HG03442 (cell line): ENCODE measurements around the gene IGSF21.

Source experiments
- ATAC-seq: cut with Tn5 transposase; IDR thresholded peaks from one replicate; pipeline ENCODE4 v1.9.1; 2021; ENCODE audit warnings: mild to moderate bottlenecking, moderate library complexity; ENCODE audit not compliant: unreplicated experiment

The IGSF21 gene

GRCh38 chr1:18288722-18289121 lies 181.1 kb downstream of the IGSF21 start:
- no peak for ATAC-seq

DNA sequence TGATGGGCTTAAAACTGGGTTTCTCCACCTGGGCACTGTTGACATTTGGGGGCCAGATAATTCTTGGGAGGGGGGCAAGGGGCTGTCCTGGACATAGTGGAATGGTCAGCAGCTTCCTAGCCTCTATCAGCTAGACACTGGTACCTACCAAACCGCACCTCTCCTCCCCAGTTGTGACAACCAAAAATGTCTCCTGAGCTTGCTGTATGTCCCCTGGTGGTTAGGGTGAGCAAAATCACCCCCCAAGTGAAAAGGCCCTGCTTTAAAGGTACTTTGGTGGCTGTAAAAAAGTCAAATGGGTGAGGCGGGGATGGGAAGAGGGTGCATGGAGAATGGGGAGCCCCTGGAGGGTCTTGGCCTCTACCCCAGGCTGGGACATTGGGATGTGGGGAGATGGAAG lies 182.0 kb downstream of the IGSF21 start:
- no peak for ATAC-seq

DNA sequence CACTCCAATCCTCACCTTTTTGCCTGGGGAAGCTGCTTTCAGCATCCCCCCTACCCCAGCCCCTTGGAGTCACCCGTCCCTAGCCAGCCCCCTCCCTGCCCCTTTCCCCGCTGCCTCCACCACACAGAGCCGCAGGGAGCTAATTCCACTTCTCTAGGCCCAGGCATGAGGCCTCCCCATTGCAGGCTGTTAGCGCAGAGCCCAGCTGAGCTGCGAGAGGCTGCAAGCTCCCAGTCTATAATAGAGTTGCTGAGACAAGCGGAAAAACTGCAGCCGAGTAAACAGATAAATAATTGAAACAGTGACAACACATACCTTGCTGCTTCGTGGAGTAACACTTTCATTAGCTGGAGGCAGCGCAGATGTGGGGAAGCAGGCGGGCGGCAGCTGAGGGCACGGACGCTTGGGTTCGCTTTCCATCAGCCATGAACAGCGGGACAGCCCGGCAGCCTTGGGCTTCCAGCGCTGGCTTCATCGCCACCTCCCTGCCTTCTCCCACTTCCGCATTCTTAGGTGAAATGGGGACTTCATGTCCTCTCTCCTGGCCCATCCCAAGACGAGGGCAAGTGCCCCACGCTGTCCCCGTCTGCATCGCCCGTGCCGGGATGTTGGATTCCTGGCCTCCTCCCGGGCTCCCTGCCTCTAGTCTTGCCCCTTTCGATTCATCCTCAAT lies 183.3 kb downstream of the IGSF21 start:
- no peak for ATAC-seq

DNA sequence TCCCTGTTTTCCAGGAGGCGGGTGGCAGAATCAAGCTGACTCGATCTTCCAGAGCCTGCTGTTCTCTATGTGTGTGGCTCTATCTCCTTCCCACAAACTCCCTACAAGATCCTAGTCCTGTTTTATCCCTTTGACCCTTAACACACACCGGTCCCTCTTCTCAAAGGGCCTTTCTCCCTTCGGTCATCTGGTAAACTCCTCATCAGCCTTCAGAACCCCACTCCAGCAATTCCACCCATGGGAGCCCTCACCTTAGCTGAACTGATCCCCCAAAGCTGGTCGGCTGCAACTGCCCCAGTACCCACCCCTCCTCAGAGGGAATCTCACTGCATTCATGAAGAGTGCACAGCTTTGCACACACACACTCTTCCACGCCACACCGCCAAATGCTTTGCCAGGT lies 184.9 kb downstream of the IGSF21 start:
- ATAC-seq, result no peak

DNA sequence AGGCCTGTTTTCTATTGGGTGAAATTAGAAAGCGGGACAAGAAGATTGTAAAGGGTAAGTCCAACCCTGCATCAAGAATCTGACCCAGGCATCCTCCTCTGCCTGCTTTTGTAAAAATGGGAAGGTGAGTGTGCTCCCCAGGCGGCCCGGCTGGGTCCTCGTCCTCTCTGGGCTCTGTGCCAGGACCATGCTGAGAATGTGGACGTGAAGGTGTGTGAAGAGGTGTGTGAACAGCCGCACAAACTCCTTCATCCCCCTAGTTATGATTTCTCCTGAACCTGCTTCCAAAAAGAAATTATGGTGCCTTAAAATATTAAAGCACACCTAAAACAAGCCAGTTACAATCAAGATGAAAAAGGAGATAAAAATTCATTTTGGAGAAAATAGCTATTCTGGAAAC lies 185.7 kb downstream of the IGSF21 start:
- no peak for ATAC-seq

DNA sequence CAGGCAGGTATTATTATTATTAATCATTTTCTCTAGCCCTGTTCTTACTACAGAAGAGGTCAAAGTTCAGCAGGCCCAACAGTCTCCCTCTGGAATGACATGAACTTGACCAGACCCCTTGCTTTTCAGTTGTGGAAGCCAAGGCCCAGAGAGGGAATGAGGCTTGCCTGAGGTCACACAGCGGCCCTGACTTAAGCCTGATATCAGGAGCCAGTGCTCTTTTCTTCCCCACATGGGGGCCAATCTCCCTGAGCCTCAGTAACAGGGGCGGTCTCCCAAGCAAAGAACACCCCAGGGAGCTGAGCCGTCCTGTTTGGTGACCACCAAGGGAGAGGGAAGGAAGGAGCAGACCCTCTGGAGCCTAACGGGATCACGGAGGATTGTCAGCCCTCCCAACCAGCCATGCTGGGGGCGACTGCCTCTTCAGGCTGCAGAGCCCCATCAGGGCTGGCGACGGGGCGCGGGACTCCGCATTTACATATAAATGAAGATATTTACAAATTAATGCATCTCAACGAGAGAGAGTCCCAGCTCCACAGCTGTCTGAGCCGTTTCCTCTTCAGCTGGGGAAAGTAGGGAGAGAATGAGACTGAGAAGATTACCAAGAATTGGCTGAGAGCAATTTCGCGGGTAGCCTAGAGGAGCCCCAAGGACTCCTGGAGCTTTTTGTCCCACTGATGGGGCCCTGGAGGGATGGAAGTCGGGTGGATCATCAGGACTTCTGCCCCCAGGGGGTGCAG lies 187.0 kb downstream of the IGSF21 start:
- no peak for ATAC-seq

GRCh38 chr1:18297896-18298648 lies 190.5 kb downstream of the IGSF21 start:
- ATAC-seq, result no peak

- ATAC-seq, result no peak
Measured at GRCh38 chr1:18299441-18300338, 192.1 kb downstream of the IGSF21 start.

DNA sequence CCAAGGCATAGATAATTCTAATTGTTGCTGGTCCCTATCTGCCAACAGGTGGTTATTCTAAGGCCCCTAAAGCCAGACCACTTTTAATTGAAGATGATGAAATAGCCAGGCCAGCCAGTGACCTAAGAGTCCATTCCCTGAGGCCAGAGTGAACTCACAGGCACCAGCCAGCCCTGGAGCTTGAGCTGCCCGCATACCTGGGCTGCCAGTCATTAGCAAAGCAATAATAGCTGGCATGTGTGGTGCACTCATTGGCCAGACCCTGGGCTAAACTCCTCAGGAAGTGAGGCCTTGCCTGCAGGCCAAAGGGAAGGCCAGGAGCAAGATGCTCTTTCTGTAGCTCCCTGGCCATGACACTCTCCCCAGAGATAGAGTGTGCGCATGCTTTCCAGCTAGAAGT lies 192.8 kb downstream of the IGSF21 start:
- ATAC-seq, result no peak

DNA sequence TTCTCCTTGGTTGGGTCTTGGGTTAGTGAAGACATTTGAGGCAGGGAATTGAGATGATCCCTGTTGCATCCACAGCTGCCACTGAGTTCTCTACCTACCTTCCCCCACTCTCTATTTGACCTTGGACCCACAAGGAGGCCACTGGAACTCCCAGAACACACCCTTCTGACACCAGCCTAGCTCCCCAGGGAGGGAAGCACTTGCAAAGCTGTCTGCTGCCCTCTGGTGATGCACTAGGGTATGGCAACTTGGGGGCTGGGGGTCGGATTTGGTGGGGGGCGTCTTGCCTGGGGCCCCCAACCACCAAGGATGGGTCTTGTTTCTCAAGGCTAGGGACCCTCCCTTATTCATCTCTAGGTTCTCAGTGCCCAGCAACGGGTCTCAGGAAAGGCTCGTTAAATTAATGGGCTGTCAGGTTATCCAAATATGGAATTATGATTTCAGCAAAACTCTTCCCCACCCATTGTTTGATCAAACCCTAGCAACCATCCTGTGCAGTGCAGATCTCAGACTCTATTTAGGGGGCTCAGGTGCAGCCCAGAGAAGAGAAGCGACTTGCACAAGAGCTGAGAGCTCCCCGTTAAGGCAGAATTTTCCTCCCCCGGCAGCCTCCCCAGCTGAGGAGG lies 195.3 kb downstream of the IGSF21 start:
- ATAC-seq, result no peak

- no peak for ATAC-seq
Measured at GRCh38 chr1:18304151-18304869, 196.7 kb downstream of the IGSF21 start.

DNA sequence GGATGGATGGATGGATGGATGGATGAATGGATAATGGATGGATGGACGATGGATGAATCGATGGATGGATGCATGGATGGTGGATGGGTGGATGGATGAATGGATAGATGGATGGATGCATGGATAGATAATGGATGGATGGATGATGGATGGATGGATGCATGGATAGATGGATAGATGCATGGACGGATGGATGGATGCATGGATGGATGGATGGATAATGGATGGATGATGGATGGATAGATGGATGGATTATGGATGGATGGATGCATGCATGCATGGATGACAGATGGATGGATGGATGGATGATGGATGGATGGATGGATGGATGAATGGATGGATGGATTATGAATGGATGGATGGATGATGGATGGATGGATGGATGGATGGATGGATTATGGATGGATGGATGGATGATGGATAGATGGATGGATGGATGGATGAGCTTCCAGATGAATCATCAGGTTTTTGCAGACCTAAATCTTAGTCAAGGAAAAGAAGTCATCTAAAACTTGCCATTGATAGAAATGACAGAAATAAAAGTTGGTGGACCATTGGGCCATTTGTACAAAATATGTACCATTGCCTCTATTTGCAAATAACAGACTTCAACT lies 197.7 kb downstream of the IGSF21 start:
- no peak for ATAC-seq

GRCh38 chr1:18307329-18307898 lies 199.8 kb downstream of the IGSF21 start:
- ATAC-seq, result no peak

- no peak for ATAC-seq
Measured at GRCh38 chr1:18309552-18310155, 202.1 kb downstream of the IGSF21 start.

DNA sequence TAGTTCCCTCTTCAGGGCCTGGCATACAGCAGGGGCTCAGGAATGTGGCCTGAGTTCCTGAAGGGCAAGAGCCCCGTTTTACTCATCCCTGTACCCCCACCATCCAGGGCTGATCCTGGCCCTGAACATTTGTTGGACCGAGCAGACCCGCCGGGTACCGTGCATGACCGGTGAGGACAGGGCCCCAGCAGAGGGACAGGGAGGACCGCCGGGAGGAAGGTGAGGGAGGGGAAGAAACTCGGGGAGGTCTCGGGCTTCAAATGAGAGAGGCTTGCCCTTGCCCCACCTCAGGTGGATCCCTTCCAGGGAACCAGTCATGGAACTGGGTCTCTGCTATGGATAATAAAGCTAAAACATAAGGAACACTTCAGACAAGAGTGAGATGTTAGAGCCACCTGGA lies 205.4 kb downstream of the IGSF21 start:
- no peak for ATAC-seq

DNA sequence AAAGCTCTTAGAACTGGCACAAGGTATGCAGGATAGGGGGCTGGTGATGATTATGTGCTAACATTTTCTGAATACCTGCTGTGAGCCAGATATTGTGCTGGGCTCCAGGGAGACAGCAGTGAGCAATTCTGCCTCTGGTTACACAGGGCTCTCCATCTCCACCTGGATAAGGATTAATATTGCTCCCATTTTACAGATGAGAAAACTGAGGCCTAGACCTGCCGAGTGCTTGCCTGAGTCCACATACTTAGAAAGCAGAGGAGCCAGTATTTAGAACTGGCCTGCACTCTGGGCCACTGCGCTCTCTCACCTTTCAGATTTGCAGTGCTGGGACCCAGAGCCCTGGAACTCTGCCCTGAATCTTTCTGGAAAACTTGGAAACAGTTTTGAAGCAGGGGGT lies 205.9 kb downstream of the IGSF21 start:
- no peak for ATAC-seq

- ATAC-seq, result no peak
Measured at GRCh38 chr1:18314399-18314798, 206.8 kb downstream of the IGSF21 start.

DNA sequence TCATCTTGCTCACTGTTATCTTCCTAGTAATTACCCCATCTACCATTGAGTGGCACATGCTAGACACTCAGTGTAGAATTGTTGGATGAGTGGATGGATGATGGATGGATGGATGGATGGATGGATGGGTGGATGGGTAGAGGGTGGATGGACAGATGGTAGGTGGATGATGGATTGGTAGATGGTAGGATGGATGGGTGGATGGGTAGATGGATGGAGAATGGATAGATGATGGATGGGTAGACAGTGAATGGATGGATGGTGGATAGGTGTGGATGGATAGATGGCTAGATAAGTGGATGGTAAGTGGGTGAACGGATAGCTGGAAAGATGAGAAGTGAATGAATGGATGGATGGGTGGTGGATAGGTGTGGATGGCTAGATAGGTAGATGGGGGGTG lies 207.9 kb downstream of the IGSF21 start:
- ATAC-seq, result no peak

- no peak for ATAC-seq
Measured at GRCh38 chr1:18316764-18317163, 209.2 kb downstream of the IGSF21 start.
